ENCODE results near the gene RCBTB1.
A peak's percentile ranks its signal among the peaks of the same experiment; 100 is the strongest.

RCBTB1 gene

GRCh38 chr13:49524740-49525501 lies 60.4 kb downstream of the RCBTB1 start:
- DNase-seq (ENCODE audit: low read depth in 1 of 2, low spot score in 1 of 2): no peak

- DNase-seq (ENCODE audit: low read depth in 1 of 2, low spot score in 1 of 2): no peak
Observed at GRCh38 chr13:49521224-49521623, 64.1 kb downstream of the RCBTB1 start.

DNA sequence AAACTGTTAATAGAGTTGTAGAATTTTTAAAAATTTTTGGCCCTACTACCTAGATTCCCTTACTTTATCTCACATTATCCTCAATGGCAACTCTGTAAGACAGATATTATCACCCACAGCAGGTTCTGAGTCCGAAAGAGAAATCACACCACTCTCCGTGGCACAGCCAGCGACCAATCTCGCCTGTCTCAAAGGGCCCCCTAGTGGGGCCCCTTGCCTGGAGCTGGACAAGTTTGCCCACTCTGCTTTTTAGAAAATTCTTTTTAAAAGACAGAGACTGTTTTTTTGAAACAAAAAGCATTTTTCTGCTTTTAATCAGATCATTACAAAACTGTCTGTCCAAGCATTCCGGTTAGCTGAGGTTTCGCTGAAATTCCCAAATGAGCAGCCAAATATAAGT lies 67.9 kb downstream of the RCBTB1 start:
- DNase-seq (ENCODE audit: low read depth in 1 of 2, low spot score in 1 of 2): no peak

GRCh38 chr13:49516467-49516866 lies 68.9 kb downstream of the RCBTB1 start:
- no peak for DNase-seq (ENCODE audit: low read depth in 1 of 2, low spot score in 1 of 2)

- no peak for DNase-seq (ENCODE audit: low read depth in 1 of 2, low spot score in 1 of 2)
Observed at GRCh38 chr13:49512578-49512977, 72.8 kb downstream of the RCBTB1 start.

- no peak for DNase-seq (ENCODE audit: low read depth in 1 of 2, low spot score in 1 of 2)
Observed at GRCh38 chr13:49503951-49504350, 81.4 kb downstream of the RCBTB1 start.

GRCh38 chr13:49502954-49503353 lies 82.4 kb downstream of the RCBTB1 start:
- no peak for DNase-seq (ENCODE audit: low read depth in 1 of 2, low spot score in 1 of 2)

DNA sequence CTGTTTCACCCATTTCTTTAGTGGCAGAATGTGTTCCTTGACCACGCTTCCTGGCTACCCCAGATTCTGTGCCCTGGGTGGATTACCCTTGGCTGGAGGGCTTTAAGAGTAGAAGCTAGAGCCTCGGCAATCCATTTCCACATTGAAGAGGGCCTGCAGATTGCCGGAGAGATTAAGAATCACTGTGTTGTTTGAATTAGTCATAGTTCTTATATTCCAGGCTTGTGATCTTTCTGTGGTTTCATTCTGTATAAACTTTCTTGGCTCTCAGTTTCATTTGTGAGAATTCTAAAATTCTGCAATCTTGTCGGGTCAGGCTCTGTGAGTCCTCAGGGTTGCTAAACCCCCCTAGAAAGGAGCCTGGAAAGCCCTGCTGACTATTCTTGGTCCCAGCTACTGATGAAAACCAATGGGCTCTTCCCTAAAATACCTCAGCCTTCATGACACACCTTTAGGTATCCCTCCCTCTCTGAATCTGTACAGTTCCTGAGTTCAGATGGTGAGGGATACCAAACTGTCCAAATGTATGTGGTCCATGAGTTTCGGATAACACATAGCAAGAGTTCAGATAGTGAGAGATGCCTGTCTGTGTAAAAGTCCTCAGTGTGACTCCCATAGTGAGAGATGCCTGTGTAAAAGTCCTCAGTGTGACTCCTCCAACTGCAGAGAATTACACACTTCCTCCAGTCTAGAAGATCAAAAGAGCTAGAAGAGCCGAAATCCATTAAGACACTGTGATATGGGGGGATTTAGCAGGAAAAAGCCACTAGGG lies 85.3 kb downstream of the RCBTB1 start:
- DNase-seq (ENCODE audit: low read depth in 1 of 2, low spot score in 1 of 2): no peak

DNA sequence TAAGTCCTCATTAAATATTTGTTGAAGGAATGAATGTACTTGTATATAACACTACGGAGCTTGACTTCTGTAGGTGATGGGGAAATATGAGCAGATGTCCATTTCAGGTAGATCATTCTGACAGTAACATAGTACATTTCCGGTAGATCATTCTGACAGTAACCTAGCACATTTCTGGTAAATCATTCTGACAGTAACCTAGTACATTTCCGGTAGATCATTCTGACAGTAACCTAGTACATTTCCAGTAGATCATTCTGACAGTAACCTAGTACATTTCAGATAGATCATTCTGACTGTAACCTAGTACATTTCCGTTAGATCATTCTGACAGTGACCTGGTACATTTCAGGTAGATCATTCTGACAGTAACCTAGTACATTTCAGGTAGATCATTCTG lies 87.2 kb downstream of the RCBTB1 start:
- no peak for DNase-seq (ENCODE audit: low read depth in 1 of 2, low spot score in 1 of 2)

- no peak for DNase-seq (ENCODE audit: low read depth in 1 of 2, low spot score in 1 of 2)
Observed at GRCh38 chr13:49497272-49497671, 88.1 kb downstream of the RCBTB1 start.

GRCh38 chr13:49496837-49497236 lies 88.5 kb downstream of the RCBTB1 start:
- peak in 1 of 2 donors; percentile 18 for DNase-seq (ENCODE audit: low read depth in 1 of 2, low spot score in 1 of 2)

DNA sequence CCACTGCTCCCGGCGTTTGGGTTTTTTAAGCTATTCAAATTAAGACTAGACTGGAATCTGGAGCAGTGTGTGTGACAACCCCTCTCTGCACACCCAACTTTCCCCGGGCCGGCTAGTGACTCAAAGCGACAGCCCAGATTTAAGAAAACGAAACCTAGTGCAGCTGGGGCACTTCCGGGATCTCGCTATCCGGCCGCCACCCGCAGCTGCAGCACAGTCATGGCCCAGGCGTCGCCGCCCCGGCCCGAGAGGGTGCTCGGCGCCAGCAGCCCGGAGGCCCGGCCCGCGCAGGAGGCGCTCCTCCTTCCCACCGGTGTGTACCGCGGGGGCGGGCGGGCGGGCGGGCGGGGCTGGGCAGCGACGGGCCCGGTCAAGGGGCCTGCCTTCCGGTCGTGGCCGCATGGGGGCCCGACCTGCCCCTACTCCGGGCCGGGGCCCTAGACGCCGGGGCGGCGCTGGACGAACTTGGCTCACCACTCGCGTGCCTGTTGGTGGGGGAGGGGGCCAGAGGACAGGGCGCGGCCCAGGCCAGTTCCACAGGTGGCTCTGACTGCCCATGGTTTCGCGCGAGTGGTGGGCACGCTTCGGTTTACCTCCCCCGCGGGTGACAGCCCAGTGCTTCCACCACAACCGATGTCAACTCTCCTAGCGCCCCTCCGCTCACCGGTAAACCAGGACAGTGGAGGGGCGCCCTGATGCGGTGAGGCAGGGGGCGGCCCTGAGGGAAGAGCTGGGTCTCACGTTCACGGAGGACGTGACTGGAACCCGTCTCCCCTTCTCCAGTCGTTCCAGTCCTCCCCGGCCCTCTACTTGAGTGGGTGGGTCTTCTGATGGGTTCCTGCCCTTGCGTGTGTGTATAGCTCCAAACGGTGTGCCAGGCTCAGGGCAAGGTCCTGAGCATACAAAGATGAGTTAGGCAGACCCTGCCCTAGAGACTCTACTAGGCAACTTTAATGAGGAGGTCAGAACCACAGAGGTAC lies 89.3 kb downstream of the RCBTB1 start, which contains the start of gene PHF11:
Gene PHF11, plus strand, starts transcription at position 171 of the 980 bp plus-strand sequence. Its CDS starts 49 bp downstream, at position 220.
- peak; percentile 71 to 73 for DNase-seq (ENCODE audit: low read depth in 1 of 2, low spot score in 1 of 2)

DNA sequence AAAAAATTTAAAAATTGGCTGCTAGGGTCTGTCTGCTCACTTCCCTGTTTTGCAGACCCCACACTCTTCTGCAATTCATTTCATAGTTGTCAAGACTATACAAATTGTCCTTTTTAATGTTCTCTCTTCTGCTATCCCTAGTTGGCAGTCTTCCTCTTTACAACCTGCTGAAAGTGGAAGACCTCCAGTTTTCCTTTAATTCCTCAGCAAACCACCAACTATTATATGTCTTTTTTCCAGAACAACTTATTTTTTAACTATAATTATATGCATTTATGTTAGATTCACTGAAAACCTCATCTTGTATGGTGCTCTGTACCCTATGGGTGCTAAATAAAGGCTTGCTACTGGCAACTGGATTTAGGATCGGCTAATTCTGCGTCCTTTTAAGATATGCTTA lies 90.7 kb downstream of the RCBTB1 start:
- DNase-seq (ENCODE audit: low read depth in 1 of 2, low spot score in 1 of 2): no peak

- no peak for DNase-seq (ENCODE audit: low read depth in 1 of 2, low spot score in 1 of 2)
Observed at GRCh38 chr13:49488563-49488962, 96.8 kb downstream of the RCBTB1 start.

Data from stimulated activated CD4-positive, alpha-beta T cell treated with anti-CD3 and anti-CD28 coated beads, Interleukin-15, amount 100 ng/mL, for 1 hour (primary cell).